GM21381 (cell line): Measurements from ENCODE around the gene PRDM5.

Experiments
- ATAC-seq: cut with Tn5 transposase; IDR thresholded peaks from one replicate; pipeline ENCODE4 v1.9.1; 2021; ENCODE audit warnings: mild to moderate bottlenecking, moderate library complexity; ENCODE audit not compliant: unreplicated experiment

The PRDM5 gene

GRCh38 chr4:120826449-120826848 is 96.1 kb downstream of the PRDM5 start:
- ATAC-seq, result no peak

GRCh38 chr4:120824946-120825345 is 97.6 kb downstream of the PRDM5 start:
- no peak for ATAC-seq

GRCh38 chr4:120821977-120822376 is 100.5 kb downstream of the PRDM5 start:
- ATAC-seq, result no peak

- no peak for ATAC-seq
These were observed 101.5 kb downstream of the PRDM5 start for GRCh38 chr4:120821029-120821428.

DNA sequence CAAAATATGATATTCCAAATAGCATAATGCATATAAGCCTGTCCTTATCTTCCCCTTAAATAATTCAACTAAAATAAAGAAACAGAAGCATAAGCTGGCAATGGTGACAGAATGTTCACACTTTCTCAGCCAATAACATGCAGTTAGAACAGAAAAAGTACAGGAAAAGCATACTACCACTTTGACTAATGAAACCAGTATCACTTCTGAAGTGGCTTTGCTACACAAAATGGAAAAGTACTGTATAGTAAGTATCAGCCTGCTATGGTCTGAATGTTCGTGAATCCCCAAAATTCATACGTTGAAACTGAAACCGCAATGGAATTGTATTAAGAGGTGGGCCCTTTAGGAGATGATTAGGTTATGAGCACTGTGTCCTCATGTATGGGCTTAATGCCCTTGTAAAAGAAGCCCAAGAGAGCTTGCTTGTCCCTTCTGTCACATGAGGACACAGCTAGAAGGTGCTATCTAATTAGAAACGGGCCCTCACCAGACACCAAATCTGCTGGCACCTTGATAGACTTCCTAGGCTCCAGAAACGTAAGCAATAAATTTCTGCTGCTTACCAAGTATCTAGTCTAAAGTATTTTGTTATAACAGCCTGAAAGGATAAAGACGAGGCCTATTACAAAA is 102.6 kb downstream of the PRDM5 start:
- peak; percentile 58 for ATAC-seq

DNA sequence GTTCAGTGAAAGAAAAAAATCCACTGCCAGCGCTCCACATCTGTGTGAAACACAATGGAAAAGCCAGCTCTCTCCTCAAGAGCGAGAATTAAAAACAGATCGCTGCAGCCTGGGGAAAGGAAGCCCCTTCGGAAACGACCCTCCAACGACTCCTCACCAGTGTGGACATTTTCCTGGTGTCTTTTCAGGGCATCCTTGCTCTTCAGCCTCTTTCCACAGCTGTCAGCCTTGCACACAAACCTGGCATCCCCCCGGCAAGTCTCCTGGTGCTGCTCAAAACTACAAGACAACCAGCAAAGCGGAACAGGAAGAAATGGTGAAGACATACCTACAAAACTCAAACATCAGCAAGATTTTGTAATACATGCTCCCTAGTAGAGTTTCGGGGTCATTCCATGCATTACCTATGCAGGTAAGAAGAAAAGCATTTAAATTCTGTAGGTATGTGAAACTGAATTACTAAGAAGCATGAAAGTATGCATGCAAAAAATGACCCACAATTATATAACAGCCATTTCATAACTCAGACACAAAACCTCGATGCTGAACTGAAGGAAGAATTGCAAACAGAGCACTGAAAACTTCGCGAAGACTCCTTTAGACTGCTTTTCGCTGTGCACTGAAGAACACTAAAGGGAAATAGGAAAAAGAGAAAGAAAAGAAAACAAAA is 106.1 kb downstream of the PRDM5 start:
- no peak for ATAC-seq

DNA sequence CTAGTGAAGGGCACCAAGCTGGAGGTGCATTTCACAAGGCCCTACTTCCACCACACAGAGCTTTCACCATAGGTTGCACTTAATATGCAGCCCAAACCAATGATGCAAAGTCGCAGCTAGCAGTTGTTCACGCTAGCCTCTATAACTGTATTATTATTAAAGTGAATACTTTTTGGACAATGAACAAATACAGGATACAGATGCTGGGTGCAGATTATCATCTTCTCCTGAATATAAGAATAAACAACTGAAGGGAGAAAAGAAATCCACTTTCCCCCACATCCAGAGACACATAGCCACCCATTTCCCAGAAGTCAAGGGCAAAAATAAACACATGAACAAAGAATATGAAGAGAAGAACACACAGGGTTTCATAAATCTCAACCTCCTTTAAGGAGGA is 107.2 kb downstream of the PRDM5 start:
- no peak for ATAC-seq

- no peak for ATAC-seq
These were observed 107.6 kb downstream of the PRDM5 start for GRCh38 chr4:120814886-120815285.

DNA sequence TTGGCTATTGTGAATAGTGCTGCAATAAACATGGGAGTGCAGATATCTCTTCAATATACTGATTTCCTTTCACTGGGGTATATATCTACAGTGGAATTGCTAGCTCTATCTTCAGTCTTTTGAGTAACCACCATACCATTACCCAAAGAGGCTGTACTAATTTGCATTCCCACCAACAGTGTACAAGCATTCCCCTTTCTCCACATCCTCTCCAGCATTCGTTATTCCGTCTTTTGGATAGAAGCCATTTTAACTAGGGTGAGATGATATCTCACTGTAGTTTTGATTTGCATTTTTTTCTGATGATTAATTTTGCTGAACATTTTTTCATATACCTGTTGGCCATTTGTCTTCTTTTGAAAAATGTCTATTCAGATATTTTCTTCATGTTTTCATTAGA is 110.3 kb downstream of the PRDM5 start:
- no peak for ATAC-seq

GRCh38 chr4:120809518-120809917 is 113.0 kb downstream of the PRDM5 start:
- ATAC-seq, result no peak

- no peak for ATAC-seq
These were observed 113.9 kb downstream of the PRDM5 start for GRCh38 chr4:120808475-120809141.

GRCh38 chr4:120801137-120801758 is 121.3 kb downstream of the PRDM5 start:
- no peak for ATAC-seq

DNA sequence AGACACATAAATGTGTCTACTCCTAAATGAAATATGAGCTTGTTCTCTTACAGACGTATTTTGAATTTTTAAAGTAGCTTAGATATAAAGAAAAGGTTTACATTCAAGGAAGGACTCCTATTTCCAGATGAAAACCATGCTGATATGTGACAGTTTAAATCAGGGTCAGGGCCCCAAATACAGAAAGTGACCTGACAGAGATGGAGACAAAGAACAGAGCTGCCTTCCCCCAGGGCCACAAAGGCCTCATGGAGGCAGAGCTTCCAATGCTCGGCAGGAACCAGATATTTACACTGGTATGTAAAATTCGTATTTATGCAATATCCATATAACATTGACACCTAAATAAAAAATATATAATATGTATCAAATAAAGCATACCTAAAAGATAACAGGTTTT is 124.0 kb downstream of the PRDM5 start:
- ATAC-seq, result no peak

DNA sequence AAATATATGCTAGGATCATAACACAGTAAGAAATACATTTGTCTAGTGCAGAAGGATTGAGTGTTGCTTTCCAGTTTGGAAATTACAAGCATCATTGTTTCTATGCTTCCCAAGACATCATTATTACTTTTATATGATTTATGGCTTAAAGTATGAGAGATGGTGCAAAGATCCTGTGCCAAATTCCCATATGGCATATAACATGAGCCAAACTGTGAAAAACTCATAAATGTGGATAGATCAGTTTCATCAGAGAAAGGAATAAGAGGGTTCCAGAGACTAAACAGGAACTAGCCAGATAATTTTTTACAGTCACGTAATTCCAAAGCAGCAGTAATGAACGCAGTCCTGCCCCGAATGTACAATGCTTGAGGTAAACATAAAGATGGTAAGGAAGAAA is 126.3 kb downstream of the PRDM5 start:
- ATAC-seq, result no peak

DNA sequence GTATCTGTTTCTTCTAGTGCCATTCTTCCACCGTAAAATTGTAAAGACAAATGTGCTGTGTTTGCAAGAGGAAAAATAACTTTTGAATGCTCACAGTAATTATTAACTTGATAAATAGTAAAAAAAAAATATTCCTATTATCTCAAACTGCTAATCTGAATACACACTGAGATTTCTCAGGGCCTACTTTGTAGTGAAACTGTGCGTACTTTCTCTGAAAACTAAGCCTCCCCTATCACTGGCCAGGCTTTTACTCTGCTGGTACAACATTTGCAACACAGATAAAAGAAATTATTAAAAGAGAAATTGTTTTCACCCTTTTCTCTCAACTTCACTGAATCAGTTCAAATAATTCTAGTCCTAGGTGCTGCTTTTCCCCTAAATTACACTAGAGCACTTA is 137.3 kb downstream of the PRDM5 start:
- ATAC-seq, result no peak

- ATAC-seq, result no peak
These were observed 145.1 kb downstream of the PRDM5 start for GRCh38 chr4:120777459-120777858.

DNA sequence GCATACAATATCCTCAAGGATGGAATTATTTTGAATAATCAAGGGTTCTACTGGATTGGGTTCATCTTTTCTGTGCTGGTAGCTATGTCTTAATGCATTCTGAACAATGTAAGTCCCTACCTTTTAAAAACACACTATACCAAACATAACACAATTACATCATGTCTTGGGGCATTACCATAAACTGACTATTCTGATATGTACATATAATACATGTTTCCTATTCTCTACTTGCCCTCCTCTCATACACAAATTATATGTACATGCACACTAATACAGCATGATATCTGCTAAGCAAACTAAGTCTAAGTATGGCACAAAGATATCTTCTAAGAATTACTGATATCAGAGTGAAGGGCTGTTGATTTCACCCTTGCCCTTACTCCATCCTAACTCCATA is 147.1 kb downstream of the PRDM5 start:
- ATAC-seq, result no peak

DNA sequence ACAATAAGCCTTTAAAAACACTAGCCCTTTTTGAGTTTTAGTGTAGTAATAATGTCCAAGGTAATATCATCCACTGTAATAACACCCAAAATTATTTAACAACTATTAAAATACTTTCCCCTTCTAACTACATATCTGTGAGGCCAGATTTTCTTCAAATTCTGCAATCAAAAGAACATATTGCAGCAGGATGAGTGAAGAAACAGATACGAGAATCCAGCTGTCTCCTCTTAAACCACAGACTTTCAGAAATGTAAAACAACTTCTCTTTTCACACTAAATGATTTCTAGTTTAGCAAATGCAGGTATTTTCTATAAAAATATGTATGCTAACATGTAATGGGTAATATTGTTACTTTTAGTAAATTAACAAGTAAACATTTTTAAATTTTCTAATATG is 148.9 kb downstream of the PRDM5 start:
- no peak for ATAC-seq

DNA sequence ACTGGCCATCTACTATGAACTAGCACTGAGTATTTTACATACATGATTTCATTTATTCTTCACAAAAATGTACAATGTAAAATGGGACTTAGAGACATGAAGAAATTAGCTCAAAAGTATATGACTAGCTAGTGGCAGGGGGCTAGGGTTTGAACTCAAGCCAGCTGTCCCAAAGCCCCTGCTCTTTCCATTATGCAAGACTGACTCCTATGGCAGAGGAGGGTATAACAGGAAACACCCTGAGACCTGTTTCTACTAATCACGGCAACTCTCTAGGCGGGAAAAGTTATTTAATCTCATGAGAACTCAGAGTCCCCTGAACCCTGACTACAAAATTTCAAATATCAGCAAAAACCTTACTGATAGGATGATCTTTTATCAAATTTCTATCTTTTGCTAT is 150.6 kb downstream of the PRDM5 start:
- no peak for ATAC-seq

DNA sequence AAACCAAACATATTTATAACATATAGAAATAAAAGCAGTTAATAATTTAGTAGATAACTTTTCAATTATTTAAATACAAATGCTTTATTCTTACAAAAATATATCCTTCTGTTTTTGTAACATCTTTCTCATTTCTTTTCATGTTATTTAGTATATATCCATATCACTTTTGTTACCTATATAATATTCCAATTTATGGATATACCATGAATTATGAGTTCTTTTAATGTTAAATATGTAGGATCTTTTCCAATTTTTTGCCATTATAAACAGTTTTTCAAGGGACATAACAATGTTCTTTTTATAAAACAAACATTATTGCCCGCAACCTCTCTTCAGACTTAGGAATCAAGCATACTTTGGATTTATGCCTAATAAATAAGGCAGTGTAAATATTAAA is 151.6 kb downstream of the PRDM5 start:
- no peak for ATAC-seq

- no peak for ATAC-seq
These were observed 153.3 kb downstream of the PRDM5 start for GRCh38 chr4:120769227-120769626.

DNA sequence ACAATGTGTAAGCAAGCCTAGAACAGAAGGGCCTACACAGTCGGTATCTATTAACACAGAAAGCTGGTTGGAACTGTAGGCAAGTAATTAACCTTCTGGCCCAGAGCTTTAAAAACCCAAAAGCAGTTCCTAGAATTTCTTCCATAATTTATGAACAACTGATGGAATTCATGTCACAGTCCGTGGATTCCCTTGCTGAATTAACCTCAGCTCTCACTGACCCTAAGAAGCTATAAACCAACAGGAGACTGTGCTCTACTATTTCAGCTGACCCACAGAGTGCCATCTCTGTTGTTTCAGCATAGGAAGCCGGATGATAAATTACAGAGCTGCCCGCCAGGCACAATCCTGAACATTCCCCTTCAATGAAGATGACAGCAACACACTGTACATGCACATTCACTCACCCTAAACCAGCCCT is 157.3 kb downstream of the PRDM5 start:
- no peak for ATAC-seq
